HepG2 (cell line): Measurements from ENCODE around the gene SGCD.
A peak's percentile ranks its signal among the peaks of the same experiment; 100 is the strongest.

Source experiments
- BRCA1 ChIP-seq: sonication (generic); formaldehyde crosslinking; IDR thresholded peaks from 2 replicates; pipeline ENCODE4 v1.4.0; 2020; ENCODE audit warnings: missing genetic modification reagents
- CREB3 ChIP-seq: sonication (generic); formaldehyde crosslinking; IDR thresholded peaks from 2 replicates; pipeline ENCODE4 v1.5.0; 2020; ENCODE audit warnings: missing genetic modification reagents
- MAFK ChIP-seq, 2 experiments: IDR thresholded peaks in 1 of 2; conservative IDR thresholded peaks in 1 of 2; 2 replicates each; pipeline ENCODE4 v1.6.1; 2011; ENCODE audit warnings: improper control_type of control experiment in 2 of 2, low read length in 2 of 2
- TF ChIP-seq, protein P1 (sequence below): sonication (generic); formaldehyde crosslinking; IDR thresholded peaks from 2 replicates; pipeline ENCODE4 v1.4.0; 2020; ENCODE audit warnings: missing genetic modification reagents
- TF ChIP-seq, protein P2 (sequence below): sonication (generic); formaldehyde crosslinking; conservative IDR thresholded peaks from 2 replicates; pipeline ENCODE4 v1.5.0; 2020; ENCODE audit warnings: missing genetic modification reagents

- TF ChIP-seq, protein P1, sequence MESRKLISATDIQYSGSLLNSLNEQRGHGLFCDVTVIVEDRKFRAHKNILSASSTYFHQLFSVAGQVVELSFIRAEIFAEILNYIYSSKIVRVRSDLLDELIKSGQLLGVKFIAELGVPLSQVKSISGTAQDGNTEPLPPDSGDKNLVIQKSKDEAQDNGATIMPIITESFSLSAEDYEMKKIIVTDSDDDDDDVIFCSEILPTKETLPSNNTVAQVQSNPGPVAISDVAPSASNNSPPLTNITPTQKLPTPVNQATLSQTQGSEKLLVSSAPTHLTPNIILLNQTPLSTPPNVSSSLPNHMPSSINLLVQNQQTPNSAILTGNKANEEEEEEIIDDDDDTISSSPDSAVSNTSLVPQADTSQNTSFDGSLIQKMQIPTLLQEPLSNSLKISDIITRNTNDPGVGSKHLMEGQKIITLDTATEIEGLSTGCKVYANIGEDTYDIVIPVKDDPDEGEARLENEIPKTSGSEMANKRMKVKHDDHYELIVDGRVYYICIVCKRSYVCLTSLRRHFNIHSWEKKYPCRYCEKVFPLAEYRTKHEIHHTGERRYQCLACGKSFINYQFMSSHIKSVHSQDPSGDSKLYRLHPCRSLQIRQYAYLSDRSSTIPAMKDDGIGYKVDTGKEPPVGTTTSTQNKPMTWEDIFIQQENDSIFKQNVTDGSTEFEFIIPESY (CRISPR knock-in tag) = no peak
- TF ChIP-seq, protein P2, sequence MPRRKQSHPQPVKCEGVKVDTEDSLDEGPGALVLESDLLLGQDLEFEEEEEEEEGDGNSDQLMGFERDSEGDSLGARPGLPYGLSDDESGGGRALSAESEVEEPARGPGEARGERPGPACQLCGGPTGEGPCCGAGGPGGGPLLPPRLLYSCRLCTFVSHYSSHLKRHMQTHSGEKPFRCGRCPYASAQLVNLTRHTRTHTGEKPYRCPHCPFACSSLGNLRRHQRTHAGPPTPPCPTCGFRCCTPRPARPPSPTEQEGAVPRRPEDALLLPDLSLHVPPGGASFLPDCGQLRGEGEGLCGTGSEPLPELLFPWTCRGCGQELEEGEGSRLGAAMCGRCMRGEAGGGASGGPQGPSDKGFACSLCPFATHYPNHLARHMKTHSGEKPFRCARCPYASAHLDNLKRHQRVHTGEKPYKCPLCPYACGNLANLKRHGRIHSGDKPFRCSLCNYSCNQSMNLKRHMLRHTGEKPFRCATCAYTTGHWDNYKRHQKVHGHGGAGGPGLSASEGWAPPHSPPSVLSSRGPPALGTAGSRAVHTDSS (CRISPR knock-in tag) = no peak
- TF ChIP-seq BRCA1 (CRISPR knock-in tag) (no peak), MAFK (conservative IDR thresholded peaks at IDR 0.05 in 1 of 2, IDR thresholded peaks at IDR 0.05 in 1 of 2; ENCODE audit: low read length in 2 of 2) (peak in 1 of 2 experiments; percentile 66; a peak in 2 of 4 replicates), CREB3 (CRISPR knock-in tag) (no peak)
Observed at GRCh38 chr5:156634301-156634700, 307.3 kb downstream of the SGCD start.
